SK-MEL-5 (cell line): ENCODE measurements around the gene SCGB1D2. TPM values are rescaled to one million over a fixed set of nuclear protein-coding genes. Genes with fewer than 3 reads are reported as not detected.

Experiments used
- DNase-seq: peaks from one replicate; pipeline ENCODE4 v3.0.0-alpha.2; 2016; ENCODE audit warnings: low read depth, low spot score
- in situ Hi-C: cut with HindIII; loops from 2 replicates; pipeline ENCODE4 v1.10.0; 2016; ENCODE audit warnings: low sequenced_read_pairs, high pct_unique_total_duplicates, low pct_unique_long_range_greater_than_20kb
- total RNA-seq: library from RNA; depleted of rRNA; stranded (reverse); fragments of >200 nt; shearing (Covaris generic); gene quantifications from 2 replicates; pipeline ENCODE4 v1.2.3, GENCODE V29; 2014; rRNA removed

The SCGB1D2 gene
- total RNA-seq, 1 experiment from 2014 or later = 6.0 TPM

DNA sequence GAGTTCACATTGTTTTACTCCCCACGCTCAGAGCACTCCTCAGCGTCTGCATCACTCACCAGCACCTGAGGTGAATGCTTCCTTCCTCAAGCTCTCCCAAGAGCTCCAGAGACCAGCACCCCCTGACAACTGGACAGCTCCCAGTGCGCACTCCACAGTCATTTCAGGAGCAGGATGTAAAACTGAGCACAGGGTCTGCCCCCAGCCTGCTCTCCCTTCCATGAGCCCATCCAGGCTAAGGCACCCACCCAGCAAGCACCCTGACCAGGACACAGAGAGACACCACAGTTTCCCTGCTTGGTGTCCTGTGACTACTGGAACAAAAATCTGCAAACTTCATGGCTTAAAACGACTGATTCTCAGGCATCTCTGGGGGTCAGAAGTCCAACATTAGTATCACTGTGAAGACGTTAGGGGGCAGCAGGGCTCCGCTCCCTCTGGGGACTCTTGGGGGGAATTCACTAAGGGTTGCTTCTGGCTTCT, 3.3 kb downstream of the SCGB1D2 start:
- in situ Hi-C loops = no loop called here
- DNase-seq = peak; percentile 37

DNA sequence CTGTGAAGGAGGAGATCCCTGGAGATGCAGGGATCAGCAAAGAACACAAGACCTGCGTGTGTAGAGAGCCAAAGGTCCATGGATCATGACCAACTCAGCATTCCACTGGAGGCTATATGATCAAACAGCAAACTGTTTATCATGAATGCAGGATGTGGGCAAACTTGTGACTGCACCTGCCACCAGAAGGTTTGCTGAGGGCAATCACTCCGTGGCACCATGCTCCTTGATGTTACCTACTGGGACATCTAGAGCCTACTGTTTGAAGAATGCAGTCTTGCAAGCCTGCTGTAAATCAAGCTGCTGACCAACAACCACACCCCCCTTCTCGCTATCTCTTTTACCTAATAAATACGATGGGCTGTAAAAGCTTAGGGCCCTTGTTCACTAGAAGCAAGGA, 9.7 kb downstream of the SCGB1D2 start:
- in situ Hi-C loops = no loop called here
- no peak for DNase-seq

DNA sequence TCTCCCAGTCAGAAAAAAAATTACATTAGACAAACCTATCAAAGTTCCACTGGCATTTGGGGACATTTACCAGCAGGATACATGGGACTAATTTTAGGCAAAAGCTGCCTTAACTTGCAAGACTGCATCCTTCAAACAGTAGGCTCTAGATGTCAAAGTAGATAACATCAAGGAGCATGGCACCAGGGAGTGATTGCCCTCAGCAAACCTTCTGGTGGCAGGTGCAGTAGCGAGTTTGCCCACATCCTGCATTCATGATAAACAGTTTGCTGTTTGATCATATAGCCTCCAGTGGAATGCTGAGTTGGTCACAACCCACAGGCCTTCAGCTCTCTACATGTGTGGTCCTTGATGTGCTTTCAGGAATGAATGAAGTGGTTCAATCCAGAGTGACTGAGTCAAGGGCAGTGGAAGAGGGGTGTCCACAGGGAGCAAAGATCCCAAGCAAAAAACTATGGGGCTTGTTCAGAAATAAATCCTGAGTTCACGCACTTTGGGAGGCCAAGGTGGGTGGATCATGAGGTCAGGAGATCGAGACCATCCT, 12.0 kb downstream of the SCGB1D2 start:
- in situ Hi-C loops = no loop called here
- no peak for DNase-seq

DNA sequence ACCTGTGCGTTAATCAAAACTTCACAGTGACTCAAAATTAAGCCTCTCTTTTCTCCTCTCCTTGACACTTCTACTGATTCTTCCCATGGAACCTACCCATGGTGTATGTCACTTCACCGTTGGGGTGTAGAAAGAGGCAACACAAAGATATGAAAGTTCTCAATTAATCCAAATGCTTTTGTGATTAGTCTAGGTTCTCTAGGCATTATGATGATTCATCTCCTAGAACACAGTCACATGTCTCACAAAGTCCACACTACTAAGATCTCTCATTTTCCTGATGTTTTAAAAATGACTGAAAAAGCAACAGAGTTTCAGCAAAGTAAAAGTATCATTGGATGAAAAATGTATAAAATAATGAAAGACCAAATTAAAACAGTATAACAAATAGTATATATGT, 14.2 kb downstream of the SCGB1D2 start:
- in situ Hi-C loops = no loop called here
- no peak for DNase-seq

DNA sequence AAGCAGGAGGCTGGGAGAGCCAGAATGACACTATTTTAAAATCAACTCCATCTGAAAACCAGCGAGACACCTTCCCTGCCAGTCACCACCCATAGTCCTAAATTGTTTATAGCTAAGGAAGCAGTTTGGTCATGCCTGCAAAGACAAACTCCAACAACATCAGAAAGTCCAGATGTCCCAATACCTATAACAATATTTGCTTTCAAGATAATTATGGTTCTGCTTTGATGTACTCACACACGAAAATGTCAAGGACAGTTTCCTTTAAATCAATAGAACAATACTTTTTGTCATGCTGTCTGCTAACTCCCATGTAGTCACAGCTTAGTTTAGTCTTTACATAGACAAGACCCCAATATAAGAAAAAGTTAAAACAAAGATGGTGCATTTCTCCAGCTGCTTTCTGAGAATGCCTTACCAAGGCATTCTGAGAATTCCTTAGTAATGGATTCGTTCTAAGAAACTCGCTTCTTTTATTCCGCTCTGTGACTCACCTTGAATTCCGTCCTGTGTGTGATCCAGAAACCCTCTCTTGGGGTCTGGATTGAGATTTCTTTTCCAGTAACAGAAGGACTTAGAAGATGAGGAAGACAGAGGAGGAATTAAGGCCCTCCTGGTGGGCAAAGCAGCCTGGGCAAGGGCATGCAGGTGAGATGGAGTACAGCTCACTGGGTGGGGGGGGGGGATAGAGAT, 18.4 kb downstream of the SCGB1D2 start:
- in situ Hi-C loops = no loop called here
- DNase-seq = no peak

DNA sequence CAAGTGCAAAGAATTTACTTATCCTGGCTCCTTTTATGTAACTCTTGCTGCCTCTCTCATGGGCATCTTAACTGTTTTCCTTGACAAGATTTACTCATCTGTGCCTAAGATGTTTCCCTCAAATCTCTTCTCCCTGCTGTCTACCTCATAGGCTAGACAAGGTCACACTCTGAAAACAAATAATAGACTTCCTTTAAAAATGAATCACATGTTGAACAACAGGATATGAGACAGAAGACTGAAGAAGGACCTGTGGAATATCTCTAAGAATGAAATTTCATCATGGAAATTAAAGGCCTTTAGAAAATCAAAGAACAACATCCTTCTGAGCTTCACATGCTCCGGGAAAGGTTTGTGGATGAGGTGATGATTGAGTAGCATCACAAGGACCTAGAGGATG, 22.0 kb downstream of the SCGB1D2 start:
- DNase-seq = no peak
- in situ Hi-C loops = no loop called here

DNA sequence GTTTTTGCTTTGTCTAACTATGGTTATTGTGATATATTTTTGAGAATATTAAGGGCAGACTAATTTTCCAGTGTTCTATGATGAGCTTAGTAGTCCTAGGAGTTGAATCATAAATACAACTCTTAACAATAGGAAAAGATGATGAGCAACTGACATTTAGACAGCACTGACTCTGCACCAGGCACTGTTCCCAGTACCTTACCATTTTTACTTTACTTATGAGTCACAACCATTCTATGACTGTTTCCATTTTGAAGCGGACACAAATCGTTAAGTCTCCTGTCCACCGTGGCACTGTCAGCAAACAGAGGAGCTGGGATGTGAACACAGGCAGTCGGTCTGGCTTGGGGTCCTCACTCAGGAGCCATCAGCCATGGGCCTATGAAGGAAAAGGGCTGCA, 24.5 kb downstream of the SCGB1D2 start:
- DNase-seq = no peak
- in situ Hi-C loops = no loop called here

DNA sequence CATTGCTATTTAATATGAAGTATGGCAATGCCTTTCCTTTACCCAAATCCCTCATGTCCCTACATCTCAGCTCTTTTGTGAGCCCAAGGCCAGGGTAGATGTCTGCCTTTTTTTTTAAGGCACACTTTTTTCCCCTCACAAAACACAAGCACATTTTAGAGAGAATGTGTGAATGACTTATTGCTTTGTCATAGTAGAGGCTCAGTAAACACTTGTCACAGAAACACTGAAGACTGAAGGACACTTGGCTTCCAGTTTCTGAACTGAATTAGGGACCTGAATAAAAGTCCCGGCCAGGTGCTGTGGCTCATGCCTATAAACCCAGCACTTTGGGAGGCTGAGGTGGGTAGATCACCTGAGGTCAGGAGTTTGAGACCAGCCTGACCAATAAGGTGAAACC, 25.0 kb downstream of the SCGB1D2 start:
- in situ Hi-C loops = no loop called here
- no peak for DNase-seq

DNA sequence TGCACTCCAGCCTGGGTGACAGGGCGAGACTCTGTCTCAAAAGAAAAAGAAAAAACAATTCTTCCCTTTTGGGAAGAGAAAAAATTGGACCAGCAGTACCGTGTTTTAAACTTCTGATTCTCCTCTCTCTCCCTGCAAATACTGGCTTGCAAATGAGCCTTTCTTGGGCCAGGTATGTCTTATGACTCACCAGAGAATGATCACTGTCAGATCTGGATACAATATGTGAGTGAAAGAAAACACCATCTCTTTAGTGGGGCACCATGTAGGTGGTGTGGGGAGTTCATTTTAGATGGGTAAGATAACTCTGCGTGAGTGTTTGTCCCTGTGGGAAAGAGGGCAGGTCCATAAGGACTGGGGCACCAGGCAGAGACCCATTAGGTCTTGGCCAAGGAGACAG, 25.5 kb downstream of the SCGB1D2 start:
- in situ Hi-C loops = no loop called here
- no peak for DNase-seq

DNA sequence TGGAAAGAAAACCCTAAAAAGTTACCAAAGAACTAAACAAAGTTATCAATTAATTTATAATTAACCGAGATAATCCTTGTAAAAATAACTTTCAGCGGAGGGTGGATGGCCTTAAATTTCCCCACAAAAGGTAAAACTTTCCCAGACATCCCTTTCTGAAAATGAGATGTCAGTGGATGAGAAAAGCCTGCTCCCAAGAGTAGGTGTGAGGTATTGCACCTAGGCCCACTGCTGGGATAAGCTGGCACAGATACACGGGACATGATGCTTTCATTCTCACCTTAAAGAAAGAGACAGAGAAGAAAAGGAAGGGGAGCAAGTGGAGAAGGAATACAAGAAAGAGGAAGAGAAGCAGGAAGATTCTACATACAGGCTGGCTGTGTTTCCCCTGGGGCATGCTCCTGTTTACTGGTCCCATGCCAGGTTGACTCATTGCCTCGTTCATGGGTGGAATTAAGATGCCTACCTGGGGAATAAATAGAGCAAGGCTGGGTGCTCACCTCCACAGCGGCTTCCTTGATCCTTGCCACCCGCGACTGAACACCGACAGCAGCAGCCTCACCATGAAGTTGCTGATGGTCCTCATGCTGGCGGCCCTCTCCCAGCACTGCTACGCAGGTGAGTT, 27.7 kb downstream of the SCGB1D2 start, which contains the start of gene SCGB2A2:
Gene SCGB2A2 (plus strand): TSS at position 505 of the 625 bp plus-strand sequence. CDS start 59 bp downstream, at position 564.
- peak; percentile 15 for DNase-seq
- in situ Hi-C loops = no loop called here

DNA sequence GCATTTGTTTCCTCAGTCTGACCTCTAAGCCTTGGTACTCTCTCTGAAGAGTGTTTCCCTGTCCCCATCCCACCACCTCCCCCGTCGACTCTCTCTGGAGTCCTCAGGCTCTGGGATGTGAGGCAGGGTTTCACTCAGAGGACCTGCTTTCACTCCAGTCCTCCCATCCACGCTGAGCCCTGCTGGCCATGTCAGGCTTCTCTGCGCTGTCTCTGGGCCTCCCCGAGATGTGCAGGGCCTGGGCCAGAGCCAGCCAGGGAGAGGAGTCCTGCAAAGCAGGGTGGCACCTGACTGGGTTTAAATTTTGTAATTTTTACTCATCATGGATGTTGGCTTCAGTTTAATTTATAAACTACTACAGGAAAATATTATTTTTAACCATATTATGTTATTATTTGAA, 31.2 kb downstream of the SCGB1D2 start:
- in situ Hi-C loops = no loop called here
- DNase-seq = no peak

DNA sequence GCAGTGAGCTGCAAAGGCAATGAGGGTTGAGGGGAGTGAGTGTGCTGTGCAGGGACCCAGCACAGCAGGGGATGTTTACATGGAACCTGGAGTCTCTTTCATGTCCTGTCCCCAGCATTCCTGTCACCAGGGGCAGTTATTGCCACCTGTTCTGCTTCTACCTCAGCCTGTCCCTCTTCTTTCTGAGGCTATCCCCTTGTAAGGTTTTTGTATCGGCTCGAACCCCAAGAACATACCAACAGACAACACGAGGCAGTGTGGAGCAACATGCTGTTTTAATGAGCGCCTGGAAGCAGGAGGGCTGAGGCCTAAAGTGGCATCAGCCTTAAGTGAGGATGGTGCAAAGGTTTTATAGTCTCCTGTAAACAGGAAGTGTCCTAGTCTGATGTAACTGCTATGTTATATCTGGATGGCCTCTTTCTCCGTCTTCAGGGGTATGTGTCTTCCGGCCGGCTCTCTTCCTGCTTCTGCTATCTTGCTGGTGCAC, 31.8 kb downstream of the SCGB1D2 start:
- in situ Hi-C loops = no loop called here
- DNase-seq = no peak

DNA sequence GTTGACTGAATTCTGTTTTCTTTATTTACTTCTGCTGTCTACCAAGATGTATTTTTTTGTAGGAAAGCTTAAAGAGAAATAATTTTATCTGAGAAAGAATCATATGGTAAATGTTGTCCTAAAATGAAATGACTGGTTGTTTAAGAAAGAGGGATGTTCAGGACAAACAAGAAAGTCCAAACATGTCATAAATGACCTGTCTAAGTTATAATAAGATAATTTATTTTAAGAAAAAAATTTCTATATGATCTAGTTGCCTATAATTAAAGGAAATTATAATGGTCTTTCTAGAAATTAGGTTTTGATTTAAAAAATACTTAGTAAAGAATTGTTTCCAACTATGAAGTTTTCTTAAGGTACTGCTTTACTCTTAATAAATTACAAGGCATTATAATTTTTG, 38.4 kb downstream of the SCGB1D2 start:
- DNase-seq = no peak
- in situ Hi-C loops = no loop called here

Other genes starting within 250 kb of the SCGB1D2 start
- gene INCENP, start 118.2 kb upstream of the SCGB1D2 start, total RNA-seq = 54.5 and 61.8 TPM in 2 replicates
- not detected in 2 replicates for gene SCGB1D1, start 52.0 kb upstream of the SCGB1D2 start, total RNA-seq
- not detected in 2 replicates for gene SCGB2A1, start 33.6 kb upstream of the SCGB1D2 start, total RNA-seq
- gene SCGB2A2, start 27.9 kb downstream of the SCGB1D2 start, total RNA-seq = not detected in 2 replicates
- gene SCGB1D4, start 56.8 kb downstream of the SCGB1D2 start, total RNA-seq = not detected in 2 replicates
- 7.2 and 8.0 TPM in 2 replicates for gene ASRGL1, start 95.2 kb downstream of the SCGB1D2 start, total RNA-seq
- not detected in 2 replicates for gene SCGB1A1, start 176.8 kb downstream of the SCGB1D2 start, total RNA-seq